A673 (cell line): ENCODE measurements around the gene CAP2.

Experiments
- EZH2 ChIP-seq: fragments of 200-600 bp; sonication (generic); IDR thresholded peaks from 2 replicates; pipeline ENCODE4 v1.6.1; 2017; ENCODE audit warnings: borderline replicate concordance, low read depth, mild to moderate bottlenecking, mixed read lengths, antibody characterized with exemption, low read length; ENCODE audit not compliant: poor library complexity, severe bottlenecking
- TF ChIP-seq, protein P1 (sequence below): fragments of 300-800, 200-600 bp; sonication (generic); conservative IDR thresholded peaks from 2 replicates; pipeline ENCODE4 v1.5.1; 2017; ENCODE audit warnings: low read depth, mild to moderate bottlenecking, antibody characterized with exemption, low read length, moderate library complexity, mixed read lengths

DNA sequence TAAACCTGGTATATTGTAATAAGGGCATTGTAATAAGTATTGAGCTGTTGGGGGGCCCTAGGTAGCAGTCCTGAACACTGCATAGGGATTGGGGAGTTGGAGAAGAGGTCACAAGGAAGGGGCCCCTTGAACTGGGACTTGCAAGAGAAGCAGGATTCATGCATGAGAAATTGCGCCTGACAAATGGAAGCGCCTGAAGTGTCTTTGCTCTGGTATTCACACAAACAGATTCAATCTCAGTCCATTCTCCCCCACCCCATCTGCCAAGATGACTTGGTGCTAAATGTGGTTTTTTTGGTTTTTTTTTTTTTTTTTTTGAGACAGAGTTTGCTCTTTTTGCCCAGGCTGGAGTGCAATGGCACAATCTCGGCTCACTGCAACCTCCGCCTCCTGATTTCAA is 87.1 kb downstream of the CAP2 start:
- TF ChIP-seq, protein P1, sequence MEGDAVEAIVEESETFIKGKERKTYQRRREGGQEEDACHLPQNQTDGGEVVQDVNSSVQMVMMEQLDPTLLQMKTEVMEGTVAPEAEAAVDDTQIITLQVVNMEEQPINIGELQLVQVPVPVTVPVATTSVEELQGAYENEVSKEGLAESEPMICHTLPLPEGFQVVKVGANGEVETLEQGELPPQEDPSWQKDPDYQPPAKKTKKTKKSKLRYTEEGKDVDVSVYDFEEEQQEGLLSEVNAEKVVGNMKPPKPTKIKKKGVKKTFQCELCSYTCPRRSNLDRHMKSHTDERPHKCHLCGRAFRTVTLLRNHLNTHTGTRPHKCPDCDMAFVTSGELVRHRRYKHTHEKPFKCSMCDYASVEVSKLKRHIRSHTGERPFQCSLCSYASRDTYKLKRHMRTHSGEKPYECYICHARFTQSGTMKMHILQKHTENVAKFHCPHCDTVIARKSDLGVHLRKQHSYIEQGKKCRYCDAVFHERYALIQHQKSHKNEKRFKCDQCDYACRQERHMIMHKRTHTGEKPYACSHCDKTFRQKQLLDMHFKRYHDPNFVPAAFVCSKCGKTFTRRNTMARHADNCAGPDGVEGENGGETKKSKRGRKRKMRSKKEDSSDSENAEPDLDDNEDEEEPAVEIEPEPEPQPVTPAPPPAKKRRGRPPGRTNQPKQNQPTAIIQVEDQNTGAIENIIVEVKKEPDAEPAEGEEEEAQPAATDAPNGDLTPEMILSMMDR = no peak
- TF ChIP-seq EZH2 = no peak
